ENCODE data around the gene GNB4. TPM values are rescaled to one million over a fixed set of nuclear protein-coding genes. Genes with fewer than 3 reads are reported as not detected.

GNB4 gene
- total and polyA plus RNA-seq, 12 donors, result 6.6 to 48.2 (median 12.8) TPM

DNA sequence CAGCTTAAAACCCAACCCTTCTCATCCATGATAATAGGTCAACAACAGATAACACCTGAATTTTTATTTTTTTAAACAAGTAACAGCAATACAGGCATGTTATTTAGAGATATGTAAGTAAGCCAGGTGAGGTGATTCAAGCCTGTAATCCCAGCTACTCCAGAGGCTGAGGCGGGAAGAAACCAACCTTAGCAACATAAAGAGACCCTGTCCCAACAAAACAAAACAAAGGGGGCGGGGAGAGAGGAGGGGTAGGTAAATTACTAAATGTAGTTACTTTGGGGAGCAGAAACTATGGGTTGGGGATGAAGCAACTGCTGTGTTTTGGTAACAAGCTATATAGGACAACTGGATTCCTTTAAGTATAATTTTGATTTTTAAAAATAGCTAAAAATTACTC is 47.0 kb downstream of the GNB4 start:
- Histone ChIP-seq H3K36me3 (peaks cover 0 to 100% (median 44%) of the 10 kb centered on the region in 9 donors), H3K27ac (no peak overlapping the region)

DNA sequence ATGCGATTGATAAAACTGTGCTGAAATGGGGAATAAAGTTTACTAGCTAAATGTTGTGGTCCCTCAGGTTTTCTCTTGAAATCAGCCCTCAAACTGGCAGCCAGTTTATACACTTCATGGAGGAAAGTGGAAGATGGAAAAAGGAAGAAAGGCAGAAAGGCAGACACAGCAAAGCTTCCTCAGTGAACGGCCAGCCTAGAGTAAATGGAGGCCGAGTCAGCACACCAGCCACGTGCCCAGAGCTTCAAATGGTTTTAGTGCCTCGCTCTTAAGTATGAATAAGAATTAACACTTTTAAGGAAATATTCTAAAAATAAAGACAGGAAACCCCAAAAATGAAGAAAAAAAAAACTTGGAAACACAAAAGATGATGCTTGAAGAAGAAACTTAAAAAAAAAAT is 48.3 kb downstream of the GNB4 start:
- no peak for ATAC-seq
- Histone ChIP-seq H3K27me3 (no peaks in the 10 kb centered on the region), H3K4me1 (peaks cover 0 to 9% (median 0%) of the 10 kb centered on the region in 9 donors), H3K36me3 (peaks cover 0 to 100% (median 51%) of the 10 kb centered on the region in 9 donors), H3K4me3 (no peak overlapping the region), H3K27ac (no peak overlapping the region), H3K9me3 (no peaks in the 10 kb centered on the region)
- TF ChIP-seq, protein P1, sequence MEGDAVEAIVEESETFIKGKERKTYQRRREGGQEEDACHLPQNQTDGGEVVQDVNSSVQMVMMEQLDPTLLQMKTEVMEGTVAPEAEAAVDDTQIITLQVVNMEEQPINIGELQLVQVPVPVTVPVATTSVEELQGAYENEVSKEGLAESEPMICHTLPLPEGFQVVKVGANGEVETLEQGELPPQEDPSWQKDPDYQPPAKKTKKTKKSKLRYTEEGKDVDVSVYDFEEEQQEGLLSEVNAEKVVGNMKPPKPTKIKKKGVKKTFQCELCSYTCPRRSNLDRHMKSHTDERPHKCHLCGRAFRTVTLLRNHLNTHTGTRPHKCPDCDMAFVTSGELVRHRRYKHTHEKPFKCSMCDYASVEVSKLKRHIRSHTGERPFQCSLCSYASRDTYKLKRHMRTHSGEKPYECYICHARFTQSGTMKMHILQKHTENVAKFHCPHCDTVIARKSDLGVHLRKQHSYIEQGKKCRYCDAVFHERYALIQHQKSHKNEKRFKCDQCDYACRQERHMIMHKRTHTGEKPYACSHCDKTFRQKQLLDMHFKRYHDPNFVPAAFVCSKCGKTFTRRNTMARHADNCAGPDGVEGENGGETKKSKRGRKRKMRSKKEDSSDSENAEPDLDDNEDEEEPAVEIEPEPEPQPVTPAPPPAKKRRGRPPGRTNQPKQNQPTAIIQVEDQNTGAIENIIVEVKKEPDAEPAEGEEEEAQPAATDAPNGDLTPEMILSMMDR (IDR thresholded peaks at IDR 0.05), result no peak
- 73 to 79% methylated on average over 5 of the region's 5 CpGs for WGBS, 2 donors
- no peak for DNase-seq
- intact Hi-C loops (cut with DNase I), result no loop called here

More for the DNA sequence above, 47.0 kb downstream of the GNB4 start:
- no peaks in the 10 kb centered on the region for H3K4me1 ChIP-seq
- H3K27me3 ChIP-seq, result no peaks in the 10 kb centered on the region
- no peaks in the 10 kb centered on the region for H3K9me3 ChIP-seq
- no peak overlapping the region for H3K4me3 ChIP-seq
- TF ChIP-seq, protein P1 (IDR thresholded peaks at IDR 0.05), result no peak
- ATAC-seq, result no peak
- intact Hi-C loops (cut with DNase I), result no loop called here
- DNase-seq, result no peak
- WGBS, 2 donors, result 95 to 99% methylated on average over 2 of the region's 2 CpGs

DNA sequence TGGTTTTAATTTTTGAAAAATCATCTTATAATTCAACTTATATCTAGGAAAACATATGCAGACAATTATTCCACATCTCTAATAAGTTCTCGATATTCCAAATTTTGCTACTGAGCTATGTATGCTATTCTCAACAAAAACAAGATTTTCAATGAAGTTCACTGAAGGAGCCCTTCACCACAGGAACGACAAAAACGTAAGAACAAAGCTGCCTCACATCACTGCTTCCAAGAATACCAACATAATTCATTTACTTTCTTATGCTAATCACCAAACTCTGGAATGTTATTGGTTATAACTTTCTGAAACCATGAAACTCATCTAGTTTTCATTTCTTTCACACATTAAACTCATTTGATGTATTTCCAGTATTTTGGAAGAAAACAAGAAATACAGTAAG is 49.7 kb downstream of the GNB4 start:
- Histone ChIP-seq H3K27me3 (no peaks in the 10 kb centered on the region), H3K27ac (no peak overlapping the region), H3K4me3 (no peak overlapping the region), H3K36me3 (peaks cover 0 to 100% (median 45%) of the 10 kb centered on the region in 9 donors), H3K4me1 (peaks cover 0 to 9% (median 0%) of the 10 kb centered on the region in 9 donors), H3K9me3 (no peaks in the 10 kb centered on the region)
- TF ChIP-seq, protein P1 (IDR thresholded peaks at IDR 0.05), result no peak
- DNase-seq (no peak), ATAC-seq (no peak)
- WGBS, 2 donors, result 84 to 88% methylated on average over 3 of the region's 3 CpGs
- intact Hi-C loops (cut with DNase I), result no loop called here

DNA sequence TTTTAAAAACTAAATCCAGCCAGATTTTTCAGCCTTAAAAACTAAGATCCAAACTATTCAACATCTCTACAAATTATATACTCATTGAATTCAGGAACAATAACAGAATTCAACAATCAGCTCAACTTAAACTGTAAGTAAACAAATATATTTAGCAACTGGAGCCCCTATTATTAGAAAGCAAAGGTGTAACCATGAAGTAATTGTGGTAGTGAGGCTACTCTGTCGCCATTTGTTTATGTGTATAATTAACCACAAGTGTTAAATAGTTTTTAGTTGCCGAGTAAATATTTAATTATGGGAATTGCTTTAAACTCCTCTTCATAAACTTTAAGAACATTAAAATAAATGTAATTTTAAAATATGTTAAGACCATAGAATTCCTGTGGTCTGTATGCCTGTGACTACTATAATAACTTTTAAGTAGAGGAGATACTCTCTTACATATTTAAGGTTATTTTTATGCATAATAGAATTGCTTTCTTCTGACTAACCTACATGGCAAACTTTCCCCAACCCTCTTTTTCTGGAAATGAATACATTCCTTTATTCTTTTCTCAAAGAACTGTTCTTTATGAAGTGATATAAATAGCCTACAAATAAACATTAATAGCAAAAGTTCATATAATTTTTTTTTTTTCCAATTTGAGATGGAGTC is 52.6 kb downstream of the GNB4 start:
- TF ChIP-seq, protein P1 (IDR thresholded peaks at IDR 0.05), result no peak
- Histone ChIP-seq H3K36me3 (peaks cover 0 to 97% (median 28%) of the 10 kb centered on the region in 9 donors), H3K27ac (no peak overlapping the region), H3K4me1 (peaks cover 0 to 9% (median 0%) of the 10 kb centered on the region in 9 donors), H3K9me3 (no peaks in the 10 kb centered on the region), H3K4me3 (no peak overlapping the region), H3K27me3 (no peaks in the 10 kb centered on the region)
- ATAC-seq, result no peak
- intact Hi-C loops (cut with DNase I), result no loop called here
- DNase-seq, result no peak
- WGBS, 2 donors, result 84 to 86% methylated on average over 2 of the region's 2 CpGs
